Skin of body (tissue), 2 donors: ENCODE measurements around the gene RIPK4. TPM values are rescaled to one million over a fixed set of nuclear protein-coding genes. Genes with fewer than 3 reads are reported as not detected.

Experiments used
- DNase-seq: peaks from one replicate; lab custom pipeline; 2025; lab: John Stamatoyannopoulos, UW
- total RNA-seq: library from RNA; depleted of rRNA; stranded (reverse); fragments of >200 nt; gene quantifications from one replicate; pipeline ENCODE4 v1.2.3, GENCODE V29; 2014

RIPK4 gene
- total RNA-seq, 1 donor from 2014 or later: 12.5 TPM

- DNase-seq: no peak
These were observed 2.3 kb upstream of the RIPK4 start for GRCh38 chr21:41769111-41769510.

- DNase-seq: no peak
These were observed 1.7 kb upstream of the RIPK4 start for GRCh38 chr21:41768437-41769042.

GRCh38 chr21:41767606-41768436 lies 969 bp upstream of the RIPK4 start:
- no peak for DNase-seq

DNA sequence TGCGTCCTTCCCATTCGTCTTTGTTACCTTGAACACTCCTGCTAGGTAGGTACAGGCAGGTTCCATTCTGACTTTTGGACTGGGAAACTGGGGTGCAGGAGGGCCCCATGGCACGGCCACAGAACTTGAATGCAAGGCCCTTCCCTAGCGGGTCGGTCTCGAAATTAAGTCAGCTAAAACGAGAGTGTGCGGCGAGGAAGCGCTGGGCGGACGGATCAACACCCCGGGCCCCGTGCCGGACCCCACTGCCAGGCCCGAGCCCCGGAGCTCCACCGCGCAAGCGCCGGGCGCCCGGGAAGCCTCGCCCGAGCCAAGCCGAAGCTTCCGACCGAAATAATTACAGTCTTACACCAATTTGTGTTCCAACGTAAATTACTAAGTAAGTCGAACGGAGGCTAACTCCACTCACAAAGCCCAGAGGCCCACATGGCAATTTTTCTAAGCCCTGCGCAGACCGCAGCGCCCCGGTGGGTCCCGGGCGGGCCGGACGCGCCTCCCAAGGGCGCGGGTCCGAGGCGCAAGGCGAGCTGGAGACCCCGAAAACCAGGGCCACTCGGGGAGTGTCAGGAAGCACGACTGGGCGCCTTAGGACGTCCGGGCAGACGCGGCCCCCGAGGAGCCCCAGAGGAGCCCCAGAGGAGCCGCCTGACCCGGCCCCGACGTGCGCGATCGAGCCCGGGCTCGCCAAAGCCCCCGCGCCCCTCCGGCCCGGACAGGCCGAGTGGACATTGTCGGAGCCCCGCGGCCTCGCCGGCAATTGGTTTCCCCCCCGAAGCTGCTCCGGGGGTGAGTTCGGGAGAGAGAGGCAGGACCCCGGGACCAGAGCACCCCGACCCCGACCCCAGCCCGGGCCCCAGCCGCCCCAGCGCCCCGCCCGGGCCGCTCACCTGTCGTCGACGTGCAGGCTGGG lies 624 bp downstream of the RIPK4 start:
- DNase-seq: no peak

DNA sequence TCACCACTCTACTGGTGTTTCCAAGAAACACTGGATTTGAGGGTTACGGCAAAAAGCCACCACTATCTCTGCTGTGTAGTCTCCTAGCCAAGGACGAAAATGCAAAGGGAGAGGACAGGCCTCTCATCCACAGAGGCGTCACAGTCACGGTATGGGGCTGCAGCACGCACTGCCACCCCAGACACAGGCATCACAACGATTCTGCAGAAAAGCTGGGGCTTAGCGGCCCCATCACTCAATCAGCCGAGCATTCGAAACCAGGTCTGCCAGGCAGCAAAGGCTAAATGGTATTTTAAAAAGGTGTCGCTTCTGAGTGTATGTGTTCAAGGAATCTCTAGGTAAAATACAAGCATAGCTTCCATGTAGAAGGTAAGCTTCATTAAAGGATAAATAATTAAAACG lies 1.4 kb downstream of the RIPK4 start:
- no peak for DNase-seq

GRCh38 chr21:41764558-41765419 lies 2.1 kb downstream of the RIPK4 start:
- no peak for DNase-seq

DNA sequence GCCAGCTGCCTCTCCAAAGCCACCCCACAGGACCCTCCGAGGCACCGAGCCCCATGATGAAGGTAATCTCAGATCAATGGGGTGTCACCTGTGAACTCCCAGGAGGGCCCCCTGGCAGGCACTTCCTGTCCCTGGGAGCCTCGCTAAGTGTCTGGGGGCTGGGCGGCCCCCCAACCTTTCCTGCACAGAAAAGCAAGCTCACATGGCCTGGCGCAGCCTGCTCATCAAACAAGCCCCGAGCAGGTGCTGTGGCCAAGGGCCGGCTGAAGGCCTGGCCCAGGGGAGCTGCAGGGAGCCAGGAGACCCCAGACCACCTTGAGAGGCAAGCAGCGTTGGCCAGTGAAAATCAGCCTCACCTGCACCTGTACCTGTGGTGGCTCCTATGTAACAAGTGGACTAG lies 2.9 kb downstream of the RIPK4 start:
- DNase-seq: no peak

GRCh38 chr21:41763398-41763931 lies 3.4 kb downstream of the RIPK4 start:
- no peak for DNase-seq

GRCh38 chr21:41762753-41763152 lies 4.1 kb downstream of the RIPK4 start:
- no peak for DNase-seq

- no peak for DNase-seq
These were observed 4.8 kb downstream of the RIPK4 start for GRCh38 chr21:41761934-41762635.

DNA sequence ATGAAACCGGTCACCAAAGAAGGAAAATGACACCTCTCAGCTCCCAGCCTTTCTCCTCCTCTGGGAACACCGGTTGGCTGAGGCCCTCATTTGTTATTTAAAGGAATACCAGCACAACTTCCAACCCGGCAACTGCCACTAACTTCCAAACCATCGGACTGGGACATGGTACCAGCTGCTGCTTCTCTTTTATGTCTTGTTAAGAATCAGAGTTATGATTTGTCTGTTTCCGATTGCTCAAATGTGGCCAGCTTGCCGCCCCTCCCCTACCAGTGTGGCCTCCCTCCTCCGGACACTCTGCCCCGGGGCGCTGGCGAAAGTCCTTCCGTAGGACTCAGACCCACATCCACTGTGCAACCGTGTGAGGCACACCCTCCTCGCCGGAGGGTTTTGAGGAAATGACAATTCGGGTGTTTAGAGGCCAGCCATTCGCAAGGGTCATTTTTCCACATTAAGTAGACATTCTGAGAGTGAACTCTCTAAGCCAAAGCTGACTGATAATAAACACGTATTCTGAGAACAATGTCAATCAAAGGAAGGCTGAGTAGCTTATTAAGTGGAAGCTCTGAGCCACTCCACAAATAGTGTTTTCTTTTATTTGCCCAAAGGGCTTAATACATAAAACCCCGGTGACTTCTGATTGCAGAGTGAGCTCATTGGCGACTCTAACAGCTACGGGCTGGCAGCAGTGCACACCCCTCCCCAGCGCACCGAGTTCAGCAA lies 5.5 kb downstream of the RIPK4 start:
- no peak for DNase-seq

- no peak for DNase-seq
These were observed 6.4 kb downstream of the RIPK4 start for GRCh38 chr21:41760411-41760810.

- no peak for DNase-seq
These were observed 6.9 kb downstream of the RIPK4 start for GRCh38 chr21:41759926-41760325.

GRCh38 chr21:41759214-41759840 lies 7.5 kb downstream of the RIPK4 start:
- DNase-seq: no peak

DNA sequence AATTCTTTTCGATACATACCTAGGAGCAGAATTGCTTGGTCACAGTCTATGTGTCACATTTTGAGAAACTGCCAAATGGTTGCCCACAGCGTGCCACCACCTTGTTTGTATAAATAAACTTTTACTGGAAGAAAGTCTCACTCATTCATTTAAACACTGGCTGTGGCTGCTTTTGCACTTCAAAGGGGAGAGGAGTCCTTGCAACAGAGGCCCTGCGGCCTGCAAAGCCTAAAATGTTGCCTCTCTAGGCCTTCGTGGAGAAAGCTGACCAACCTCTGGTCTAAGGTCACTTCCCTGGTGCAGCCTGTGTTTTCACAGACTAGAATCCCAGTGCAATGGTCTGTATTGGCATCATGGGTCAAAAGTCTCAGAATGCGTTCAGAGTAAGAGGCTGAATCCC lies 8.3 kb downstream of the RIPK4 start:
- DNase-seq: no peak

- DNase-seq: no peak
These were observed 10.7 kb downstream of the RIPK4 start for GRCh38 chr21:41755934-41756773.

DNA sequence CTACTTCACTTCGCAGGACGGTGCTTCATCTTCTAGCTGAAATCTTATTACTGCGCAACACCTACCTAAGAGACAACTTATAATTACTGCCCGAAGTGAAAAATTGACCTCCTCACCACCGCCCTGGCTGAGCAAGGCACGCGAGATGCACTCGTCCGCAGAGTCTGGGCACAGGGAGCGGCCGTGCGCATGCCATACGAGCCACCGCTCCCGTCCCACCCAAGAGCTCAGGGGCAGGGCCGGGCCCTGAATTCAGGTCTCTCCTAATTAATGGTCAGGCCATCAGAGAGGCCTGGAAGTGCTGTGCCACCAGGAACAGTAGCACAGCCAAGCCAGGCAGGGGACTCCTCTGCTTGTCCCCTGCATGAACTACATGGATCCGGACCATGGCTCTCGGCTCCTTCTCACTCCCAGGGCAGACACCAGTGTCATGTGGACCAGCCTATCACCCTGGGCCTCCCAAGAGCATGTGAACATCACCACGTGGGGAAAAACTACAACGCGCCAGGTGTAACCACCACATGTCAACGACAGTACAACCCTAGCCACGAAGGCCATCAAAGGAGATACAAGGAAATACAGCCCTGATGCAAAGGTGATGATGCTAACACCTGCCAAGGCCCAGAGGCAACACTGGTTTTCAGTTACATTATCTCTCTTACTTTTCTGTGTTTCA lies 11.5 kb downstream of the RIPK4 start:
- no peak for DNase-seq
